GM23338 (cell line): ENCODE results near the gene PHF1. TPM values are rescaled to one million over a fixed set of nuclear protein-coding genes. Genes with fewer than 3 reads are reported as not detected.
A peak's percentile ranks its signal among the peaks of the same experiment; 100 is the strongest.

Experiments used
- ATAC-seq: fragments of 200-7000 bp; cut with Tn5 transposase; 3 replicates; pipeline ENCODE4 v1.9.1; 2020
- DNase-seq: peaks from one replicate; pipeline ENCODE4 v3.0.0-alpha.2; 2015; ENCODE audit warnings: low spot score
- H2AFZ ChIP-seq: fragments of 200-600 bp; sonication (generic); 2 replicates; pipeline ENCODE4 v1.8.0; 2016; ENCODE audit warnings: antibody characterized with exemption, mild to moderate bottlenecking, moderate library complexity
- H3F3A ChIP-seq: fragments of 200-600 bp; sonication (generic); replicated peaks from 2 replicates; pipeline ENCODE4 v1.8.0; 2017; ENCODE audit warnings: antibody characterized with exemption, mixed run types, low read depth
- H3K27ac ChIP-seq: fragments of 200-600 bp; sonication (generic); 2 replicates; pipeline ENCODE4 v1.6.1; 2016; ENCODE audit warnings: low read depth
- H3K27me3 ChIP-seq: fragments of 200-600 bp; sonication (generic); 2 replicates; pipeline ENCODE4 v1.8.0; 2016; ENCODE audit warnings: mild to moderate bottlenecking, mixed run types, moderate library complexity; ENCODE audit not compliant: insufficient read depth
- H3K36me3 ChIP-seq: fragments of 200-600 bp; sonication (generic); 2 replicates; pipeline ENCODE4 v1.8.0; 2016; ENCODE audit warnings: mild to moderate bottlenecking; ENCODE audit not compliant: insufficient read depth
- H3K4me1 ChIP-seq: fragments of 200-600 bp; sonication (generic); 2 replicates; pipeline ENCODE4 v1.8.0; 2016; ENCODE audit warnings: mild to moderate bottlenecking, moderate library complexity; ENCODE audit not compliant: insufficient read depth
- H3K4me2 ChIP-seq: fragments of 200-600 bp; sonication (generic); 2 replicates; pipeline ENCODE4 v1.7.1; 2017; ENCODE audit warnings: mixed run types
- H3K4me3 ChIP-seq: fragments of 200-600 bp; sonication (generic); 2 replicates; pipeline ENCODE4 v1.6.1; 2016; ENCODE audit warnings: mixed run types
- H3K79me2 ChIP-seq: fragments of 200-600 bp; sonication (generic); replicated peaks from 2 replicates; pipeline ENCODE4 v1.8.0; 2017; ENCODE audit warnings: mild to moderate bottlenecking; ENCODE audit not compliant: insufficient read depth
- H3K9me2 ChIP-seq: fragments of 200-600 bp; sonication (generic); 2 replicates; pipeline ENCODE4 v1.8.0; 2017; ENCODE audit not compliant: insufficient read depth
- H4K20me1 ChIP-seq: fragments of 200-600 bp; sonication (generic); replicated peaks from 2 replicates; pipeline ENCODE4 v1.8.0; 2017; ENCODE audit warnings: mild to moderate bottlenecking; ENCODE audit not compliant: insufficient read depth
- H3K27ac Mint-ChIP-seq: 2 replicates; pipeline ENCODE4 v1.8.0; 2020; ENCODE audit warnings: inconsistent platforms, mild to moderate bottlenecking, moderate library complexity, mixed read lengths
- H3K27me3 Mint-ChIP-seq: 3 replicates; pipeline ENCODE4 v1.8.0; 2022; ENCODE audit warnings: low read depth, mild to moderate bottlenecking, moderate library complexity, mixed read lengths, inconsistent platforms; ENCODE audit not compliant: insufficient read depth, poor library complexity
- H3K36me3 Mint-ChIP-seq: 3 replicates; pipeline ENCODE4 v1.8.0; 2021; ENCODE audit warnings: low read depth, mild to moderate bottlenecking, inconsistent platforms, moderate library complexity, mixed read lengths
- H3K4me1 Mint-ChIP-seq: 3 replicates; pipeline ENCODE4 v1.8.0; 2020; ENCODE audit warnings: mild to moderate bottlenecking, inconsistent platforms, mixed read lengths
- H3K4me3 Mint-ChIP-seq: 3 replicates; pipeline ENCODE4 v1.8.0; 2021; ENCODE audit warnings: moderate library complexity, mild to moderate bottlenecking, inconsistent platforms, mixed read lengths
- H3K9me3 Mint-ChIP-seq: 3 replicates; pipeline ENCODE4 v1.8.0; 2020; ENCODE audit warnings: moderate library complexity, mild to moderate bottlenecking, inconsistent platforms, mixed read lengths
- CREB1 ChIP-seq: fragments of 250-450 bp; sonication (Bioruptor Pico); IDR thresholded peaks from 2 replicates; pipeline ENCODE4 v1.5.0; 2020; ENCODE audit warnings: low read depth, mild to moderate bottlenecking, moderate library complexity
- CTCF ChIP-seq, 2 experiments: fragments of 200-600 bp in 1 of 2; sonication (generic) in 1 of 2; conservative IDR thresholded peaks; 2 replicates each; pipeline versions ENCODE4 v1.5.1 to v1.6.1; 2016 to 2017; ENCODE audit warnings: antibody characterized with exemption in 2 of 2, low read depth in 2 of 2, mild to moderate bottlenecking in 2 of 2, moderate library complexity in 1 of 2
- EZH2 ChIP-seq: fragments of 200-600 bp; sonication (generic); IDR thresholded peaks from one replicate; pipeline ENCODE4 v1.8.0; 2017; ENCODE audit warnings: antibody characterized with exemption, mild to moderate bottlenecking, low read depth; ENCODE audit not compliant: unreplicated experiment
- EZH2phosphoT487 ChIP-seq: fragments of 200-600 bp; sonication (generic); IDR thresholded peaks from one replicate; pipeline ENCODE4 v1.8.1; 2018; ENCODE audit warnings: antibody characterized with exemption; ENCODE audit not compliant: unreplicated experiment
- JUNB ChIP-seq: IDR thresholded peaks from one replicate; pipeline ENCODE4 v1.6.1; 2016; ENCODE audit warnings: antibody characterized with exemption; ENCODE audit not compliant: unreplicated experiment
- NANOG ChIP-seq: IDR thresholded peaks from 2 replicates; pipeline ENCODE4 v1.6.1; 2016; ENCODE audit warnings: antibody characterized with exemption, borderline replicate concordance
- POLR2AphosphoS5 ChIP-seq: IDR thresholded peaks from 2 replicates; pipeline ENCODE4 v1.6.1; 2016; ENCODE audit warnings: antibody characterized with exemption, low read depth
- STAT1 ChIP-seq: IDR thresholded peaks from one replicate; pipeline ENCODE4 v1.6.1; 2016; ENCODE audit warnings: antibody characterized with exemption; ENCODE audit not compliant: unreplicated experiment
- ZNF114 ChIP-seq: fragments of 250-450 bp; sonication (Bioruptor Pico); IDR thresholded peaks from 2 replicates; pipeline ENCODE4 v1.5.0; 2020; ENCODE audit warnings: mild to moderate bottlenecking, moderate library complexity
- ZNF462 ChIP-seq: fragments of 250-450 bp; sonication (Bioruptor Pico); IDR thresholded peaks from 2 replicates; pipeline ENCODE4 v1.5.0; 2020; ENCODE audit warnings: mild to moderate bottlenecking, moderate library complexity
- polyA plus RNA-seq: library from polyadenylated mRNA; unstranded; fragments of >200 nt; fragmentation: Nextera tagmentation; extraction: Ambion mirVana; gene quantifications from 2 replicates; pipeline ENCODE4 v1.2.1, GENCODE V29; 2016
- total RNA-seq: library from RNA; depleted of rRNA; stranded (reverse); fragments of >200 nt; shearing (Covaris generic); gene quantifications from 2 replicates; pipeline ENCODE4 v1.2.3, GENCODE V29; 2014

Gene PHF1
- total and polyA plus RNA-seq, 2 experiments from 2014 or later, result 29.4 to 46.7 TPM

- Histone ChIP-seq H2AFZ (no peak overlapping the region), H3K4me2 (peak overlapping the region; percentile 95), H3K27ac (peak overlapping the region; percentile 77; the same call in 1 of the 2 replicates), H3K79me2 (peaks cover 57% of the 10 kb centered on the region), H3K4me3 (peak overlapping the region; percentile 72), H3K36me3 (no peaks in the 10 kb centered on the region), H3F3A (peaks cover 19% of the 10 kb centered on the region), H3K4me1 (peaks cover 38% of the 10 kb centered on the region), H3K9me2 (no peaks in the 10 kb centered on the region), H3K27me3 (no peaks in the 10 kb centered on the region), H4K20me1 (no peaks in the 10 kb centered on the region; the same call in 1 of the 2 replicates)
- no peaks in the 10 kb centered on the region for H3K9me3 Mint-ChIP-seq
- TF ChIP-seq ZNF114 (CRISPR knock-in tag), result no peak
- TF ChIP-seq NANOG, result no peak
- ATAC-seq (no peak), DNase-seq (no peak)
- H3K27me3 Mint-ChIP-seq, result peaks cover 20% of the 10 kb centered on the region
- H3K27ac Mint-ChIP-seq, result peak overlapping the region; percentile 81
- H3K4me1 Mint-ChIP-seq, result peaks cover 72% of the 10 kb centered on the region
- H3K36me3 Mint-ChIP-seq, result peaks cover 27% of the 10 kb centered on the region
- peak overlapping the region; percentile 90 for H3K4me3 Mint-ChIP-seq
These were observed 14.2 kb downstream of the PHF1 start for GRCh38 chr6:33424855-33425667.

GRCh38 chr6:33425668-33426577 lies 15.1 kb downstream of the PHF1 start:
- no peaks in the 10 kb centered on the region for H3K9me3 Mint-ChIP-seq
- peak overlapping the region; percentile 81 for H3K27ac Mint-ChIP-seq
- H3K4me1 Mint-ChIP-seq, result peaks cover 81% of the 10 kb centered on the region
- Histone ChIP-seq H3K36me3 (no peaks in the 10 kb centered on the region), H2AFZ (no peak overlapping the region), H3K27ac (peak overlapping the region; percentile 90; the same call in 1 of the 2 replicates), H3F3A (peaks cover 24% of the 10 kb centered on the region), H3K4me2 (peak overlapping the region; percentile 95), H3K9me2 (no peaks in the 10 kb centered on the region), H3K27me3 (no peaks in the 10 kb centered on the region), H3K79me2 (peaks cover 59% of the 10 kb centered on the region), H3K4me1 (peaks cover 47% of the 10 kb centered on the region), H4K20me1 (no peaks in the 10 kb centered on the region; the same call in 1 of the 2 replicates), H3K4me3 (peak overlapping the region; percentile 72)
- H3K4me3 Mint-ChIP-seq, result peak overlapping the region; percentile 90
- DNase-seq (peak; percentile 91), ATAC-seq (peak; percentile 79)
- peaks cover 20% of the 10 kb centered on the region for H3K27me3 Mint-ChIP-seq
- H3K36me3 Mint-ChIP-seq, result peaks cover 27% of the 10 kb centered on the region
- TF ChIP-seq CREB1 (0 out of 2 replicates have a peak, but pooled peaks have one; percentile 2), ZNF462 (no peak), POLR2AphosphoS5 (peak; percentile 67), EZH2phosphoT487 (no peak), STAT1 (no peak), EZH2 (no peak), CTCF (conservative IDR thresholded peaks at IDR 0.05; ENCODE audit: low read depth in 2 of 2) (peak; percentile 56 to 82), ZNF114 (CRISPR knock-in tag) (no peak), NANOG (no peak), JUNB (no peak)
